HK-2 (cell line): Measurements from ENCODE around the gene OXER1.
A peak's percentile ranks its signal among the peaks of the same experiment; 100 is the strongest.

Experiments
- DNase-seq: peaks from one replicate; pipeline ENCODE4 v3.0.0-alpha.2; 2018; ENCODE audit not compliant: unreplicated experiment

Gene OXER1

DNA sequence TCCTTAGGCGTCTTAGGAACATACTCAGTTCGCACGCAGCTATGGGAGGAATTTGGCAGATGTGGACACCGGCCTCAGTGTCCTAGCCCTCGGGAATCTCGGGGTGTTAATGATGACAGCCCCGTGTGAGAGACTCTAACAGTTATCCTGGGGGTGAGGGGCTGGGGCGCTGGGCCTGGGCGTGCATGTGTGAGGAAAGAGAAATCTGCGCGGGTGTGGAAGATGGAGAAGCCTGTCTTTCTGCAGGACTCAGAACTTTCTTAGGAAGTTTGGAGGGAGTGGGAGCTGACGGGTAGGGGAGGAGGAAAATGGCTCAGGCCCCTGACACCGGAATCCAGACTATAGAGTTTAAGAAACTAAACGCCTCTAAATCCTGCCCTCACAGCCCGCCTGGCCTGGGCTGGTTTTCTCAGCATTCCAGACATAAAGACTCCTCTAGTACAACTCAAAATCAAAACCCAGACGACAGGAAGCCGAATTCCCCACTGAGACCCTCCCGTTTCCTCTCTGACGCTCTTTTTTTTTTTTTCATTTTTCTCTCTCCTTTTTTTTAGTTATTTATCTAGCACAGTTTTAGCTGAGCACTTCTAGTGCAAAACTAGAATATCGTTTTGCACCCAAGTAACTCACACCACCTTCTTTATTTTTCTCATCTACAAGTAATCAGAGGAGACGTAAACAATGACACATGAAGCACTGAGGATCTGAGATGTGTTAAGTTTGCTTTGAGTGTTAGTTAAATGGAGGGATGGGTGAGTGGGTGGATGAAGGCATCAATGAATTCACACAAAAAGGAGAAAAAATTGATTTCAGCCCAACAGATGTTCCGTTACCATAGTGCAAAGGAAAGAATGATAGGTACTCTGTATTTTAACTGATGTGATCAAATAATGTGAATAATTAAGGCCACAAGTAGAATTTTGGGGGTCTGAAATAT, 29.7 kb upstream of the OXER1 start:
- no peak for DNase-seq

DNA sequence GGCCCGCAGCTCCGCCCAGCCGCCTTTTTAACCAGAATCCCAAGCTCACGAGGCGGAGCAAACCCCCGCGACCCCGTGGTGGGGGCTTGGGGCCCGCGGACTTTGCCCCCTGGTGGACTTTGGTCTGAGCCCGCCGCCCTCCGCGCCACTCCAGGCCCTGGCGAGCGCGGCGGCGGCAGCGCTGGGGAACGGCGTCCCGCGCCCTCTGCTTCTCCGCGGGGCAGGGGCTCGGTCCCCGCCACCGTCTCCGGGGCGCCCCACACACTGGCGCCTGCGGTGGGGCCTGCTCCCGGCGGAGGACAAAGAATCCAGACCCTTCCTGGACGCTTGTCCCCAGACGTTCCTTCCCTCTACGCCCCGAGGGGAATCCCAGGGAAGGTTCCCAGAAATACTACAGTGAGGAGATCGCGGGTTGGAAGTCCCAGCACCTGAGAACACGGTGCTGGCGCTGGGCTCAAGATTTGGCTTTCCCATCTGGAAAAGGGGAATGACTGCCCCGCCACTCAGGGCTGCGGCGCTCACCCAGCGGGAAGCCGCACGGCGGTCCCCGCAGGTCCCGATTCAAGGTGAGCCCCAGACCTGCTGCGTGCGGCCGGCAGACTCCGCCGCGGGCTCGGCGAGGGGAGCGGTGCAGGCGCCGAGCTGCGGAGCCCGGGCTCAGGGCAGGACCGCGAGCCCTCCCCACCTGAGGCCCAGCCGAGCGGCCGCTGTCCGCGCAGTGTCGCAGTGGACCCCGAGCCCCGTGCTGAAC, 28.8 kb upstream of the OXER1 start, which contains the start of gene HAAO:
TSS of gene HAAO (minus strand) at position 1 of the 751 bp plus-strand sequence. CDS start 47 bp downstream, outside the sequence.
- DNase-seq = no peak

DNA sequence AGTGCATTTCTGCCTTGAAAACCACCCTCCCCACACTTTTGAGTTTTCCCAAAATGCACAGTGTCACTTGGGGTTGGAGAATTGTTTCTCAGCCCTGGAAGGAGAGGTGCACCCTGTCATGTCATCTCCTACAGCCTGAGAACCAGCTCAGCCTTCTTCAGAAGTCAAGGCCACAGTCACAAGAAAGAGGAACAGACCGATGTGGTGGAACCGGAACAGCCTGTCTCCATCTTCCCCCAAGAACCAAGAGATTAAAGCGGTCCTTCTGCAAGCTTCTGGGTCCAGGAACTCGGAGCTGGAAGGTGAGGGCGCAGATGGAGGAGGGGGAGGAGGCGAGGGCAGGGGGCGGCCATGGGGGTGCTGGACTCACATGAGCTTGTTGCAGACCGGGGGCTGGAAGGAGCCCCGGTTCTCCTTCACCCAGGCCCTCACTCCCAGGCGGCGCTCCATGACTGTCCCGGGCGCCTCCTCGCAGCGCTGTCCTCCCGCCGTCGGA, 28.2 kb upstream of the OXER1 start:
- no peak for DNase-seq

DNA sequence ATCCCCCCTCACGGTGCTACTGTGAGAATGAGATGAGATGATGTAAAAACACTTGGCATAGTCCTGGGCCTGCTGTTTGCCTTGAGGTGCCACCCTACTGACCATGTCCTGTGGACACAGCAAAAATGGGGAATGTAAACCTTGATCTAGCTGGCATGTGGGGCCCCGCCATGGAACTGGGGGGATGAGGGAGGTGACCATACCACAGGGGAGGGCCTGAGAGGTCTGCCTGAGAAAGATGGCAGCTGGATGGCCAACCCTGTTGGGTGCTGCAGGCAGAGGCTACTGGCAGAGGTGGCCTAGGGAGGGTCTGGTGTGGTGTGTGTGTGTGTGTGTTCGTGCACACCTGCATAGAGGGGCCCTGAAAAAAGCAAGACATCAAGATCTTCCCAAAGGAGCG, 27.7 kb upstream of the OXER1 start:
- no peak for DNase-seq

DNA sequence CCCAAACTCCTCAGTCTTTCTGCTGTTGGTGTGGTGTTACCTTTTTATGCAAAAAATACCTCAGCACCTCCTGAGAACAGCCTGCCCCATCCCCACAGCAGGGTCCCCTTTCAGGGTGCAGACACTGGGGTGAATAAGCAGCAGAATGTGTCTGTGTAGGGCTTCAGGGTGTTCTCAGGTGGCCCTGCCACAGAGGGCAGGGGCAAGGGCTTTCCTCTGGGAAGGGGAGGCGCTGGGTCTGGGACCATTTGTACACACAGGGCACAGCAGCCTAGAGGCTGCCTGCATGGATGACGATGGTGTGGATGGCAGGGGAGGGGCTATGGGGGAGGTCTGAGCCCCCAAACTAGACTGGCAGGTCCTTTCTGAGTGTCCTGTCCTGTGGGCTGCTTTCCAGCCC, 25.8 kb upstream of the OXER1 start:
- DNase-seq = no peak

DNA sequence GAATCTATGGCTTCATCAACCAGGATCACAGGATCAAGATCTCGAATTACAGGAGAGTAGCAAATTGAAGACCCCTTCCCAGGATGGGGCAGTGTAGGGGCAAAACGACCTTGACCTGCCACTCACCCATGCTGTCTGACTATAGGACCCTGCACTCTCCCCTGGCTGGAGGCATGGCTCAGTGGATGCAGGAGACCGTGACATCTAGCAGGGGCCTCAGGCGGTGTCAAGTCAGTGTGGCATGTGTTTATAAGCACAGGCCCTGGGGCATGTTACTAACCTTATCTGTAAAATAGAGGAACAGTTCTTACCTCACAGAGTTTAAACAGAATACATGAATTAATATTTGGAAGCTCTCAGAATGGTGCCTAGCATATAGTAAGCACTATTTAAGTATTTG, 24.9 kb upstream of the OXER1 start:
- no peak for DNase-seq

DNA sequence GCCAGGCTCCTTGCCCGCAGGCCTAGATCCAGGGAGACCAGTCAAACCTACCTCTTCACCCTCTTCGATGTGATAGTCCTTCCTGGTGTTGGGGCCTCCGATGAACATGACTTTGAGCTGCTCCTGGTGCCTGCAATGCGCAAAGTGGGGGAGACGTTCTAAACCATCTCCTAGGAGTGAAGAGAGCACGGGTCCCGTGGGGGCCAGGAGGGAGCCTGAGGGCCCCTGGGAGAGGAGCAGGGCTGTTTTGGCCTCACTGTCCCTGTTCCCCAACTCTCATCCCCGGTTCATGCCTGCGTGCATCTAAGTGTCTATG, 24.5 kb upstream of the OXER1 start:
- DNase-seq = no peak

DNA sequence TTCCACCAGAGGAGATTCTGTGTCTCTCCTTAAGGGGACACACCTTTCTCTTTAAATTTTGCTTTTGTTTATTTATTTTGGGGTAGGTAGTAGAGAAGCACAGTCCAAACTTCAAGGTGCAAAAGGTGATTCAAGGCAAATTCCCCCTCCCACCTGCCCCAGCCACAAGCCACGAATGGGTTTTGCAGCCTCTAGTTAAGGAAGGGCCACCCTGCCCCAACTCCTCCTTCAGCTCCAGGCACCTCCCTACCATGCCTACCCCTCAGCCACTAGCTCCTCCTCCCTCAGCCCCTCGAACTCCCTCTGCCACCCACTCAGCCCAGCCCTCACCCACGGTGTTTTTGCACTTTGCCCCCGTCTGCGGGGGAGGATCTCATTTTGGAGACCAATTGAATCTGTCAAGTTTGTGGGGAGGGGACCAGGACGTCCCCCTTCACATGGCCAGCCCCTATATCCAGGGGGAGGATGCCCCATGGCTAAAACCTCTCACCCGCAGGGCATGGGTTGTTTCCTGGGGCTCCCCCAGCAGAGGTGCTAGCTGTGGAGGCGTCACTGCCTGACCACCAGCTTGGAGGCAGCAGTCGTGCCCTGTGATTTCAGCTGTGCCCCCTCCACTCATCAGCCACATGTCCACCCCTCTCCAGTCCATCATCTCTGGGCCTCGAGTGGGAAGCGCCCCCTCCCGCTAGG, 24.0 kb upstream of the OXER1 start:
- no peak for DNase-seq

DNA sequence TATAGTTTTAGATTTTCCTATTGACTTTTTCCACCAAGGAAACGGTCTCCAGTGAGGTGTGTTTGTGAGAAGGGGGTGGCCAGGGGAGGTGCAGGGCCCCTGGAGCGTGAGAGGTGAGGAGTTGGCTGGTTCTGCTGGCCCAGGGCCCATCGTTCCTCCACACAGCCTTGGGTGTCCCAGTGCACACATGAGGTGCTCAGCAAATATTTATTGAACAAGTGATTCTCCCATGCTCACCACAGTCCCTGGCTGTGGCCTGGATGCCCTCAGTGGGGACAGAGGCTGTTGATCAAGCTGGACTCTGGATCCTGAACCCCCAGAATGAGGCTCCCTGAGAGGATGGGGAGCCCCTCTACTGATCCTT, 23.5 kb upstream of the OXER1 start:
- DNase-seq = no peak

DNA sequence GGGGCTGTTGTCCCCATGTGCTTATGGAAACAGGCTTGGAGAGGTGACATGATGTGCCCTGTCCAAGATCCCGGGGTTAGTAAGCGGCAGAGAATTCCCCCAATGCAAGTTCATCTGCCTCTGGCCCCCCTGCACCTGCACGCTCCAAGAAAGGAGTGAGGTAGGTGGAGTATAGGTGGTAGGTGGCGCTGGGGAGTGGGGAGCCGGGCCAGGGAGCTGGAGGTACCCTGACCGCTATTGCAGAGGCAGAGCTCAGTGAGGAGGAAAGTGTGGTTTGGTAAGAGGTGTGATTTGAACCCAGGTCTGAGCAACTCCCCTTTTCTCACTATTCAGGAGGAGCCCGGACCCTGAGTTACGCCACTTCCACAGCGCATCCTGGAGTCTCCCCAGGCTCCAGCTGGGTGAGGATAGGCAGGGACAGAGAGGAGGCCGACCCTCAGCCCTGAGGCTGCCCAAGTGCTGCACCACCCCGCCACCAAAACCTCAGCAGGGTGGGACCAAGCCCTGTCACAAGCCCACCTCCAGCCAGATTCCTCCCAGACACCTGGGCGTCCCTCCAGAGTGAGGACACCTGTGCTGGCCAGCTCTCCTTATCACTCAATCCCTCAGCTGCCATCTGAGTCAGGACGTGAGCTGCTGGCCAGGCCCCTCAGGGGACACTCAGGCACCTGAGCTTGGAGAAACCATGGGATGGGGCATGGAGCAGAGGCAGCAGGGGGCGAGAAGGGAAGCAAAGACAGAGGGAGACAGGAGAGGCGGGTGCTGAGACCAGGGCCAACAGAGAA, 22.8 kb upstream of the OXER1 start:
- no peak for DNase-seq

DNA sequence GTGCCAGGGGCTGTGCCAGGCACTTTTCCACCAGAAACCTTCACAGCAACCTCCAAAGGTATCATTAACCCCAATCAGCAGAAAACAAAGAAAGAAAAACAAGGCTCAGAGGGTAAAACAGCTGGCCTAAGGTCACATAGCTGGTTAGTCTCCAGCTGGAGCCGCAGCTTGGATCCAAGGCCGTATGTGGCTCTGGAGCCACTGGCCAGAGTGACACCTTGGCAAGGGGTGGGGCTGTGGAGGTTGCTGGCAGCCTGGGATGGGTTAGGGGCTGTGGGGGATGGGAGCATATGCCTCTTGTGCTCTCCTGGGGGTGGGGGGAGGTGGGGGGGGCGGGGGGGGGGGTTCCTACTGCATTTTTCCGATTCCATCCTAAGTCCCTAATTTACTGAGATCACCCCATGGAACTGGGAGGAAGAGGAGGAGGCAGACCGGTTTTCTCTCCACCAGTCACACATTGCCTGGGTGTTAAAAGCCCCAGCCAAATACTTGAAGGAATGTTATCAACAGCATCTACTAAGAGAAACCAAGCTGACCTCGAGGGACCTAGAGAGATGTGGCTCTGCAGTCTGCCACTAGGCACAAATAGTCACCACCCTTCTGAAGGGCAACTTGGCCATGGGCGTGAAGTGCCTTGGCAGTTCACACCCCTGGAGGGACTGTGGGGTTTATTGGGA, 20.4 kb upstream of the OXER1 start:
- DNase-seq = no peak

DNA sequence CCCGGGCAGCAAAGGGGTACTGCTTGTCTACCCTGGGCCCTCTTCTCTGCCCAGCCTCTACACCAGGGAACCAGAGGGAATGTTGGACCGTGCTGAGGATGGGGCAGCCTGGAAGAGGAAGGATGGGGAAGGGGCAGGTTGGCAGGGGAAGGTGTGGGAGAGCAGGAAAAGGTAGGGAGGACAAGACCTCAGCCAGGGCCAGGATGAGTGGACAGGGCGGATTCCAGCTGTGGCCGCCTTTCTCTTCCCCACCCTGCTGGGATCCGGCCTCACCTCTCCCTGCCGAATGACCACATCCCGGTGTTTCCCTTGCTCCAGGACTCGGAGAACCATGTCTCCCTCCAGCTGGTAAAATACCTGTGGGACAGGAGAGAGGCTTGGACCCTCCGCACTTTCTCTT, 19.6 kb upstream of the OXER1 start:
- no peak for DNase-seq

DNA sequence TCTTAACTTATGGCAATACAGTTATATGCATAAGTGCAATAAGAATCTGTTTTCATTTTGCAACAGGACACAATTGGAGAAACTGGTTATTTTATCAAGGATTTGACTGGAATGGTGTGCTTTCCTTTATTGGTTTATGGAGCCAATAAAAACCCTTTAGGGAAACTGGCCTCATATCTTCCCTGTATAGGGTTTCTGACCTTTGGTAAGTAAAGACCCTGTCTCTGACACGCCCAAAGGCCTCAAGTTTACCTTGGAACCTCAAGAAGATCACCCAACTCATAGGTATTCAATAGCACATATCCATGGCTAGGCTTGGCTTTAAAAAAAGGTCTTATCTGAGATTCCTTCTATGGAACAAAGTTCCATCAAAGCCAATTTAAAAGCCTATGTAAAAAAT, 17.2 kb upstream of the OXER1 start:
- DNase-seq = no peak

DNA sequence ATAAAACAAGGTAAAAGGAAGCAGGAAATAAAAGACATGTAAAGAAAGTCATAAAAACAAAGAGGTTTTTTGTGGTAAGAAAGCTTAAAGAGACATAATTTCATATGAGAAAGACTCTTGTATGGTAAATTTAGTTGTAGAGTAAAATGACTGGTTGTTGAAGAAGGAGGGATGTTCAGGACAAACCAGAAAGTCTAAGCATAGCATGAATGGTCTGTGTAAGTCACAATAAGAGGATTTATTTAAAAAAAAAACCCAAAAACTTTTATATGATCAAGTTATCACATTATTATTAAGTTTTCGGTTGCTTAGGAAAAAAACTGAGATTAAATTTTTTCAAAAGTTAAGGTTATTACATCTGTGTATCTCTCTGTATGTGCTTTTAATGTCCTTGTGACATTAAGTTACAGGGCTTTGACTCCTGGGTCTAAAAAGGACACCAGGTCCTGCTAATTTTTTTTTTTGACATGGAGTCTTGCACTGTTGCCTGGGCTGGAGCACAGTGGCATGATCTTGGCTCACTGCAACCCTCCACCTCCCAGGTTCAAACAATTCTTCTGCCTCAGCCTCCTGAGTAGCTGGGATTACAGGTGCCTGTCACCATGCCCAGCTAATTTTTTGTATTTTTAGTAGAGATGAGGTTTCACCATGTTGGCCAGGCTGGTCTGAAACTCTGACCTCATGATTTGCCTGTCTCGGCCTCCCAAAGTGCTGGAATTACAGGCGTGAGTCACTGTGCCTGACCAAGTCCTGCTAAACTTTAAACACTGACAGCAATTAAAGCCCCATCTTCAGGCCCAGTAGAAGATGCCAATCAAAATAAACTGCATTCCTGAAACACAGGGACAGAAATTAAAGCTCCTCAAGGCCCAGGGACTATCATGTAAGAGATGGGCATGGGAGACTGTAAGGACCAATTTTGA, 14.2 kb upstream of the OXER1 start:
- DNase-seq = peak; percentile 15

DNA sequence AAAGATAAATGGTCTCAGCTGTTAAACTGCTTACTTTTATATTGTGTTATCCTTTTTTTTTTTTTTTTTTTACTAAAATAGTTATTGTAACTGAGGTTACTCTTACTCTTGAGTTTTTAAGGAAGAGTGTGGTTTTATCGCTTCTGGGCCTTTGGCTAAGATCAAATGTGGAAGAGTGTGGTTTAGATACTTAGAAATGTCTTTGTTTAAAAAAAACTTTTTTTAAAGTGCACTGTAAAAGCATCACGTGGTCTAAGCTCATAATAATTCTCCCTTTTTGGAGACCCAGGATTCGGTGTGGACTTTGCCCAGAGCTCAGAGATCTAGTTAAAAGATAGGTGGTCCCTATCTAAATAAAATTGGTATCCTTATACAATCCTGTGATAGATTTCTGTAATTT, 11.9 kb upstream of the OXER1 start:
- no peak for DNase-seq

DNA sequence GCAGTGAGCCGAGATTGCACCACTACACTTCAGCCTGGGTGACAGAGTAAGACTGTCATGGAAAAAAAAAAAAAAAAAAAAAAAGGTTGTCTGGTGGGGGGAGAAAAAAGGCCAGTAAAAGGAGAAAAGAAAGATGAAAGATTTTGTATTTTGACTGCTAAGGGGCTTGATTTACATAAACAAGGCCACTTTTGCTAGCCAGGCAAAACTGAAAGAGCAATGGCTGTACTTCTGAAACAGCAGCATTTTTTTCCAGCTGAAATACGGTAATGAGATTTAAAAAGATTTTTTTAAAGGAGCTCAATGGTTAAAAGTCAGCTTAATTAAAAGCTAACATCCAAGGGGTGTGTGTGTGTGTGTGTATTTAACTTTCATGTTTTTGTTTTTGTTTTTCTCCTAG, 11.3 kb upstream of the OXER1 start:
- no peak for DNase-seq

DNA sequence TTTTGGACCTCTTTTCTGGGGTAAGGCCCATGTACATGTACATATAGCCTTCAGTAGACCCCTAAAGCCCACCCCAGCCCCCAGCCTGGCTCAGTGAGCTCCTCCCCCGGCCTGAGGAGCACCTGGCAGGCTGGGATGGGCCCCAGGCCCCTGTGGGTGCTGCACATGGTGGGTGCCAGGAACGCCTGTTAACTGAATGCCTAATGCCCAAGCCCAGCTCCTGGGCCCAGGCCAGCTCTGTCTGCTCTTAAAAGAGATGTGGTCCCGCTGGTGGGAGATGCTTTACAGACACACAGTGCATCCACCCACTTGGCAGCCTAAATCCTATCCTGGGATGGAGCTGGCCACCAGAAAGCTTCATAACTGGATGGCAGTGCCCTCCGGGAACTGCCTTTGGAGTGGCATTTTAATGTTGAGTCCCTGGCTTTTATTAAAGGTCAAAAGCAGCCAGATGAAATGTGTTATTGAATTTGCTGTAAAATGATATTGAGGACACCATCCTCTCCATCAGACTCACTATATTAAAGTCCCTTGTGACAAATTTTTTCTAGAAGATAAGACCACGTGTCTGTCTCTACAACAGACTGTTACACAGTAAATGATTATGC, 7.7 kb upstream of the OXER1 start:
- no peak for DNase-seq

DNA sequence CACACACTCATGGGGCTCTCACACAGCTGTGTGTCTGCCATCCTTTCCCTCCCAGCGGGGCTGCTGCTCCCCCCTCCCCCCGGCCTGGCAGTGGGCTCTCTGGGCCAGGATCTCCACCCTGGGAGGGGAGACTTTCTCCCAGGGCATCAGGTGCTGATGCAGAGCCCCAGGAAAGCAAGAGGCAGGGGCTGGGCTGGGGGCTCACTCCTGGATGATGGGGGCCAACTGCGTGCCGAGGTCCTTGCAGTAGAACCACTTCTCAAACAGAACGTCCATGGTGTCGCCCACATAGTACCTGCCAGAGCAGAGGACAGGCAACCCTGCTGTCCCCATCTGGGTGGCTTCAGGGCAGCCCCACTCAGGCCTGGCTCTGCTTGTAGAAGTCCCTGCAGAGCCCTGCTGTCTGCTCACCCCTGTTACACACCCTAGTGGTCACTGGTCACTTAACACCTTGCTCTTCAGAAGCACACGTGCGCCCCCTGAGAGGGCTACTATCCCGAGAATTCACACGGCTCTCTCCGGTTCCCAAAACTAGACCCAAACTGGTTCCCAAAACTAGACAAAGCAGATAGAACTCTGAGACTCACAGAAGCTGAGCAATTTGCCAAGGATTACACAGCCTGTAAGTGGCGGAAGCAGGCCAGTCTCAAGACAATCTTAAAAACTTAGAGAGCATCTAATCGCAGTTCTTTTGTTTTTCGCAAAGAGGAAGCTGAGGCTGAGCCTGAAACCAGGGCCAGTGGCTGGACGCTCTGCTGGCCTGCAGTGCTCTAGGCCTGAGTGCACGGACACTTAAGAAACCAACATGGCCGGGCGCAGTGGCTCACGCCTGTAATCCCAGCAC, 6.6 kb upstream of the OXER1 start:
- peak; percentile 11 for DNase-seq
